HepG2 (cell line): Measurements from ENCODE around the gene CD9. TPM values are rescaled to one million over a fixed set of nuclear protein-coding genes. Genes with fewer than 3 reads are reported as not detected.

Source experiments
- AGO2 ChIP-seq: fragments of 200-400 bp; formaldehyde crosslinking; optimal IDR thresholded peaks from 2 replicates; pipeline ENCODE3; 2017; ENCODE audit warnings: mild to moderate bottlenecking, low read depth, low read length, moderate library complexity
- ATF7-NPFF ChIP-seq: sonication (generic); formaldehyde crosslinking; IDR thresholded peaks from 2 replicates; pipeline ENCODE4 v1.8.1; 2023; ENCODE audit warnings: mild to moderate bottlenecking, low read depth, missing genetic modification reagents, moderate library complexity
- BORCS8-MEF2B ChIP-seq: sonication (generic); formaldehyde crosslinking; IDR thresholded peaks from 2 replicates; pipeline ENCODE4 v1.8.0; 2022; ENCODE audit warnings: mild to moderate bottlenecking, missing genetic modification reagents
- DZIP1 ChIP-seq: sonication (generic); formaldehyde crosslinking; IDR thresholded peaks from 2 replicates; pipeline ENCODE4 v1.5.0; 2020; ENCODE audit warnings: mild to moderate bottlenecking, missing genetic modification reagents
- E2F1 ChIP-seq: sonication (generic); formaldehyde crosslinking; IDR thresholded peaks from 2 replicates; pipeline ENCODE4 v1.5.0; 2020; ENCODE audit warnings: missing genetic modification reagents
- FOSL1 ChIP-seq: sonication (generic); formaldehyde crosslinking; IDR thresholded peaks from 2 replicates; pipeline ENCODE4 v1.9.0; 2021; ENCODE audit warnings: missing genetic modification reagents, borderline replicate concordance
- GLMP ChIP-seq: sonication (generic); formaldehyde crosslinking; IDR thresholded peaks from 2 replicates; pipeline ENCODE4 v1.9.0; 2021; ENCODE audit warnings: missing genetic modification reagents, mild to moderate bottlenecking, borderline replicate concordance
- NONO ChIP-seq, 2 experiments: fragments of 450-650 bp in 1 of 2; sonication (generic) in 1 of 2; formaldehyde crosslinking in 1 of 2; IDR thresholded peaks in 1 of 2; conservative IDR thresholded peaks in 1 of 2; 2 replicates each; pipeline versions ENCODE4 v1.6.1 to v1.8.0; 2017 to 2022; ENCODE audit warnings: mild to moderate bottlenecking in 1 of 2, missing genetic modification reagents in 1 of 2, moderate library complexity in 1 of 2
- RBFOX2 ChIP-seq: fragments of 200-400 bp; formaldehyde crosslinking; IDR thresholded peaks from 2 replicates; pipeline ENCODE4 v1.6.1; 2017; ENCODE audit warnings: low read depth, mild to moderate bottlenecking, low read length
- REXO4 ChIP-seq: sonication (generic); formaldehyde crosslinking; IDR thresholded peaks from 2 replicates; pipeline ENCODE4 v1.8.0; 2022; ENCODE audit warnings: missing genetic modification reagents, mild to moderate bottlenecking, borderline replicate concordance
- SKI ChIP-seq: fragments of 450-650 bp; IDR thresholded peaks from one replicate; pipeline ENCODE4 v1.6.1; 2018; ENCODE audit warnings: mild to moderate bottlenecking; ENCODE audit not compliant: partially characterized antibody
- SMARCC2 ChIP-seq: fragments of 450-650 bp; IDR thresholded peaks from 2 replicates; pipeline ENCODE4 v1.6.1; 2017; ENCODE audit warnings: antibody characterized with exemption, mild to moderate bottlenecking
- SP140L ChIP-seq: sonication (generic); formaldehyde crosslinking; IDR thresholded peaks from 2 replicates; pipeline ENCODE4 v1.4.0; 2020; ENCODE audit warnings: missing genetic modification reagents, borderline replicate concordance
- ZNF24 ChIP-seq: fragments of 450-650 bp; IDR thresholded peaks from 2 replicates; pipeline ENCODE4 v1.6.1; 2017; ENCODE audit warnings: antibody characterized with exemption, mild to moderate bottlenecking
- ZNF343 ChIP-seq: sonication (generic); formaldehyde crosslinking; IDR thresholded peaks from 2 replicates; pipeline ENCODE4 v1.4.0; 2020; ENCODE audit warnings: mild to moderate bottlenecking, missing genetic modification reagents
- ZNF512B ChIP-seq: sonication (generic); formaldehyde crosslinking; IDR thresholded peaks from 2 replicates; pipeline ENCODE4 v1.5.1; 2020; ENCODE audit warnings: missing genetic modification reagents, mild to moderate bottlenecking, borderline replicate concordance
- ZNF556 ChIP-seq: sonication (generic); formaldehyde crosslinking; IDR thresholded peaks from 2 replicates; pipeline ENCODE4 v1.4.0; 2020; ENCODE audit warnings: mild to moderate bottlenecking, missing genetic modification reagents, borderline replicate concordance
- ZNF770 ChIP-seq: sonication (generic); formaldehyde crosslinking; IDR thresholded peaks from 2 replicates; pipeline ENCODE4 v1.5.0; 2020; ENCODE audit warnings: mild to moderate bottlenecking, missing genetic modification reagents
- polyA plus RNA-seq, 8 experiments: library from polyadenylated mRNA; depleted of rRNA in 3 of 8; stranded (reverse) in 7 of 8; unstranded in 1 of 8; fragments of >200 nt; fragmentation: Illumina TruSeq in 4 of 8; extraction: Trizol in 4 of 8; gene quantifications; 2 replicates each; pipeline versions ENCODE4 v1.2.1 to v1.2.3, GENCODE V29; 2011 to 2016; ENCODE audit warnings: low read depth in 4 of 8, missing spikeins in 1 of 8, mixed read lengths in 1 of 8; ENCODE audit not compliant: insufficient read depth in 1 of 8
- total RNA-seq, 5 experiments: library from RNA; depleted of rRNA; stranded (reverse); fragments of >200 nt; fragmentation: Illumina TruSeq; extraction: Trizol; gene quantifications; 2 replicates each; pipeline ENCODE4 v1.2.3, GENCODE V29; 2016; ENCODE audit warnings: low read depth in 1 of 5

Gene CD9
- total and polyA plus RNA-seq, 2 of the 13 experiments (the other 11 are each of a cell fraction or from before 2014, with no cell fraction given), result 5.8 to 38.3 TPM

GRCh38 chr12:6278439-6279255 lies 78.4 kb downstream of the CD9 start (continued):
- TF ChIP-seq ZNF512B (CRISPR knock-in tag) (0 out of 2 replicates have a peak, but pooled peaks have one; percentile 53), DZIP1 (no peak), SKI (peak; percentile 77), FOSL1 (CRISPR knock-in tag) (no peak; the same call in 1 of the 2 replicates), ZNF770 (CRISPR knock-in tag) (0 out of 2 replicates have a peak, but pooled peaks have one; percentile 35), E2F1 (no peak), ZNF343 (CRISPR knock-in tag) (no peak), RBFOX2 (peak; percentile 81), SMARCC2 (no peak), GLMP (CRISPR knock-in tag) (no peak), NONO (IDR thresholded peaks at IDR 0.05) (no peak), NONO (CRISPR knock-in tag; conservative IDR thresholded peaks at IDR 0.05) (no peak), ZNF24 (0 out of 2 replicates have a peak, but pooled peaks have one; percentile 17), AGO2 (peak; percentile 35), ZNF556 (CRISPR knock-in tag) (peak; percentile 40; the same call in 1 of the 2 replicates), REXO4 (CRISPR knock-in tag) (no peak), BORCS8-MEF2B (CRISPR knock-in tag) (no peak), ATF7-NPFF (CRISPR knock-in tag) (peak; percentile 47; the same call in 1 of the 2 replicates), SP140L (CRISPR knock-in tag) (no peak)
